ENCODE data around the gene LRMDA. TPM values are rescaled to one million over a fixed set of nuclear protein-coding genes. Genes with fewer than 3 reads are reported as not detected.

The LRMDA gene
- total and polyA plus RNA-seq, 10 of the 15 experiments (the other 5 are each of a cell fraction or from before 2014, with no cell fraction given): 0.07 to 0.54 (median 0.29) TPM; not detected in 4

DNA sequence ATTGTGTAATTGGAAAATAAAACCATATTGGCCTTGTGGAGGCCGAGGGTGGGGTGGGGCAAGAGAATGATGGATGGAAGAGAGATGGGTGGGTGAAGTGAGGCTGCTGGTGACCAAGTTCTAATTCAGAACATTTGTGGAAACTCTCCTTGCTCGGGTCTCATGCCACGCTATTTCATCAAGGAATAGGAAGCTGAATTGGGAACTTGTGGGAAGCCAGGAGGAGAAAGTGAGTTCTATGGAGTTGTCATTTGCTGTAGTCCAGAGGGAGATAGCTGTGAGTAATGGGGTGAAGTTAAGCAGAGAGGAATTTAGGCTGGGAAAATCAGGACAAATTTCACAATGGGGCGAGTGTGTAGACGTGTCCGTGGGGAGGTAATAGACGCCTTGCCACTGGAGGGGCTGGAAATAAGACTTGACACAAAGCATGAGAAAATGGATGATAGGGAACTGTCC lies 339.2 kb downstream of the LRMDA start:
- Histone ChIP-seq H3K4me2 (ENCODE audit: control insufficient read depth, insufficient read depth) (no peak overlapping the region), H3K9ac (ENCODE audit: control insufficient read depth, insufficient read depth, low read length) (no peak overlapping the region), H3K4me3 (no peak overlapping the region), H2AFZ (ENCODE audit: control insufficient read depth, low read depth, low read length) (no peak overlapping the region), H3K9me3 (replicated peaks; ENCODE audit: control insufficient read depth, insufficient read depth, low read length) (no peaks in the 10 kb centered on the region), H3K79me2 (ENCODE audit: control insufficient read depth, insufficient read depth, low read length) (no peaks in the 10 kb centered on the region), H3K4me1 (ENCODE audit: control insufficient read depth, insufficient read depth, low read length) (peaks cover 4% of the 10 kb centered on the region; the same call in 1 of the 2 replicates), H3K27ac (ENCODE audit: control insufficient read depth, insufficient read depth) (no peak overlapping the region), H3K27me3 (replicated peaks in 1 of 2; ENCODE audit: control insufficient read depth in 2 of 2, insufficient read depth in 2 of 2, low read length in 1 of 2) (peaks cover 0 to 2% of the 10 kb centered on the region in 2 experiments; a peak in 1 of 4 replicates), H4K20me1 (ENCODE audit: control insufficient read depth, insufficient read depth) (no peaks in the 10 kb centered on the region), H3K36me3 (ENCODE audit: control insufficient read depth in 2 of 2, insufficient read depth in 2 of 2, low read length in 1 of 2) (no peaks in the 10 kb centered on the region)
- ChIA-PET CTCF (no interaction called here), SMC1A (ENCODE audit: uncharacterized antibody, unreplicated experiment) (interaction anchor here (0.7 to 1.6 kb wide), 4 partner anchors 18 to 246 kb away, joined by 3 to 6 read pairs (median 4); no protein-coding TSS in a partner anchor), RAD21 (ENCODE audit: unreplicated experiment) (no interaction called here), POLR2A (no interaction called here)
- 50% methylated on average over 7 of the region's 7 CpGs for WGBS (ENCODE audit: insufficient coverage, insufficient replicate concordance, low lambda C conversion rate, missing lambda C conversion rate)
- in situ Hi-C loops (cut with MboI) (no loop called here), intact Hi-C loops (cut with micrococcal nuclease; ENCODE audit: unreplicated experiment) (loop anchor here (5.0 kb wide), 2 partner anchors 158 to 368 kb away; partner anchors contain the start of gene ZNF503)
- no peak for DNase-seq (ENCODE audit: low read depth, low spot score)
- no peak for FAIRE-seq
- BruUV-seq (replicated peaks): no TSS peak
- no peak for ATAC-seq
- TF ChIP-seq DPF2 (IDR thresholded peaks at IDR 0.05) (no peak), SUPT20H (IDR thresholded peaks at IDR 0.05; ENCODE audit: borderline replicate concordance, control insufficient read depth, low read depth, low read length) (no peak), EP300 (IDR thresholded peaks at IDR 0.05; ENCODE audit: borderline replicate concordance in 1 of 2, control insufficient read depth in 1 of 2, low read depth in 2 of 2, low read length in 2 of 2) (no peak), SMC3 (IDR thresholded peaks at IDR 0.05; ENCODE audit: borderline replicate concordance, low read length) (no peak), NBN (IDR thresholded peaks at IDR 0.05) (no peak), FOXM1 (IDR thresholded peaks at IDR 0.05; ENCODE audit: low read depth, low read length) (no peak), HDGF (IDR thresholded peaks at IDR 0.05) (no peak), NFYA (IDR thresholded peaks at IDR 0.05; ENCODE audit: borderline replicate concordance, low read depth, low read length) (no peak), ZNF217 (IDR thresholded peaks at IDR 0.05) (no peak), CEBPB (IDR thresholded peaks at IDR 0.05; ENCODE audit: borderline replicate concordance in 1 of 2, low read depth in 2 of 2, low read length in 2 of 2) (no peak), SRF (IDR thresholded peaks at IDR 0.05; ENCODE audit: low read depth in 2 of 2, low read length in 2 of 2) (no peak), NRF1 (conservative IDR thresholded peaks at IDR 0.05; ENCODE audit: low read depth, low read length) (no peak), ZNF622 (IDR thresholded peaks at IDR 0.05) (no peak)
- TF ChIP-seq, protein P1, sequence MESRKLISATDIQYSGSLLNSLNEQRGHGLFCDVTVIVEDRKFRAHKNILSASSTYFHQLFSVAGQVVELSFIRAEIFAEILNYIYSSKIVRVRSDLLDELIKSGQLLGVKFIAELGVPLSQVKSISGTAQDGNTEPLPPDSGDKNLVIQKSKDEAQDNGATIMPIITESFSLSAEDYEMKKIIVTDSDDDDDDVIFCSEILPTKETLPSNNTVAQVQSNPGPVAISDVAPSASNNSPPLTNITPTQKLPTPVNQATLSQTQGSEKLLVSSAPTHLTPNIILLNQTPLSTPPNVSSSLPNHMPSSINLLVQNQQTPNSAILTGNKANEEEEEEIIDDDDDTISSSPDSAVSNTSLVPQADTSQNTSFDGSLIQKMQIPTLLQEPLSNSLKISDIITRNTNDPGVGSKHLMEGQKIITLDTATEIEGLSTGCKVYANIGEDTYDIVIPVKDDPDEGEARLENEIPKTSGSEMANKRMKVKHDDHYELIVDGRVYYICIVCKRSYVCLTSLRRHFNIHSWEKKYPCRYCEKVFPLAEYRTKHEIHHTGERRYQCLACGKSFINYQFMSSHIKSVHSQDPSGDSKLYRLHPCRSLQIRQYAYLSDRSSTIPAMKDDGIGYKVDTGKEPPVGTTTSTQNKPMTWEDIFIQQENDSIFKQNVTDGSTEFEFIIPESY (IDR thresholded peaks at IDR 0.05): no peak
- TF ChIP-seq, protein P2, sequence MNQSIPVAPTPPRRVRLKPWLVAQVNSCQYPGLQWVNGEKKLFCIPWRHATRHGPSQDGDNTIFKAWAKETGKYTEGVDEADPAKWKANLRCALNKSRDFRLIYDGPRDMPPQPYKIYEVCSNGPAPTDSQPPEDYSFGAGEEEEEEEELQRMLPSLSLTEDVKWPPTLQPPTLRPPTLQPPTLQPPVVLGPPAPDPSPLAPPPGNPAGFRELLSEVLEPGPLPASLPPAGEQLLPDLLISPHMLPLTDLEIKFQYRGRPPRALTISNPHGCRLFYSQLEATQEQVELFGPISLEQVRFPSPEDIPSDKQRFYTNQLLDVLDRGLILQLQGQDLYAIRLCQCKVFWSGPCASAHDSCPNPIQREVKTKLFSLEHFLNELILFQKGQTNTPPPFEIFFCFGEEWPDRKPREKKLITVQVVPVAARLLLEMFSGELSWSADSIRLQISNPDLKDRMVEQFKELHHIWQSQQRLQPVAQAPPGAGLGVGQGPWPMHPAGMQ (IDR thresholded peaks at IDR 0.05; ENCODE audit: borderline replicate concordance): no peak
- TF ChIP-seq, protein P3, sequence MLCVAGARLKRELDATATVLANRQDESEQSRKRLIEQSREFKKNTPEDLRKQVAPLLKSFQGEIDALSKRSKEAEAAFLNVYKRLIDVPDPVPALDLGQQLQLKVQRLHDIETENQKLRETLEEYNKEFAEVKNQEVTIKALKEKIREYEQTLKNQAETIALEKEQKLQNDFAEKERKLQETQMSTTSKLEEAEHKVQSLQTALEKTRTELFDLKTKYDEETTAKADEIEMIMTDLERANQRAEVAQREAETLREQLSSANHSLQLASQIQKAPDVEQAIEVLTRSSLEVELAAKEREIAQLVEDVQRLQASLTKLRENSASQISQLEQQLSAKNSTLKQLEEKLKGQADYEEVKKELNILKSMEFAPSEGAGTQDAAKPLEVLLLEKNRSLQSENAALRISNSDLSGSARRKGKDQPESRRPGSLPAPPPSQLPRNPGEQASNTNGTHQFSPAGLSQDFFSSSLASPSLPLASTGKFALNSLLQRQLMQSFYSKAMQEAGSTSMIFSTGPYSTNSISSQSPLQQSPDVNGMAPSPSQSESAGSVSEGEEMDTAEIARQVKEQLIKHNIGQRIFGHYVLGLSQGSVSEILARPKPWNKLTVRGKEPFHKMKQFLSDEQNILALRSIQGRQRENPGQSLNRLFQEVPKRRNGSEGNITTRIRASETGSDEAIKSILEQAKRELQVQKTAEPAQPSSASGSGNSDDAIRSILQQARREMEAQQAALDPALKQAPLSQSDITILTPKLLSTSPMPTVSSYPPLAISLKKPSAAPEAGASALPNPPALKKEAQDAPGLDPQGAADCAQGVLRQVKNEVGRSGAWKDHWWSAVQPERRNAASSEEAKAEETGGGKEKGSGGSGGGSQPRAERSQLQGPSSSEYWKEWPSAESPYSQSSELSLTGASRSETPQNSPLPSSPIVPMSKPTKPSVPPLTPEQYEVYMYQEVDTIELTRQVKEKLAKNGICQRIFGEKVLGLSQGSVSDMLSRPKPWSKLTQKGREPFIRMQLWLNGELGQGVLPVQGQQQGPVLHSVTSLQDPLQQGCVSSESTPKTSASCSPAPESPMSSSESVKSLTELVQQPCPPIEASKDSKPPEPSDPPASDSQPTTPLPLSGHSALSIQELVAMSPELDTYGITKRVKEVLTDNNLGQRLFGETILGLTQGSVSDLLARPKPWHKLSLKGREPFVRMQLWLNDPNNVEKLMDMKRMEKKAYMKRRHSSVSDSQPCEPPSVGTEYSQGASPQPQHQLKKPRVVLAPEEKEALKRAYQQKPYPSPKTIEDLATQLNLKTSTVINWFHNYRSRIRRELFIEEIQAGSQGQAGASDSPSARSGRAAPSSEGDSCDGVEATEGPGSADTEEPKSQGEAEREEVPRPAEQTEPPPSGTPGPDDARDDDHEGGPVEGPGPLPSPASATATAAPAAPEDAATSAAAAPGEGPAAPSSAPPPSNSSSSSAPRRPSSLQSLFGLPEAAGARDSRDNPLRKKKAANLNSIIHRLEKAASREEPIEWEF (IDR thresholded peaks at IDR 0.05; ENCODE audit: insufficient replicate concordance, low read depth, low read length): no peak

All from GM12878 (cell line).